KMS-11 (cell line): Measurements from ENCODE around the gene PER1.

Source experiments
- H2AFZ ChIP-seq: fragments of 200-600 bp; sonication (generic); 2 replicates; pipeline ENCODE4 v1.6.1; 2016; ENCODE audit warnings: antibody characterized with exemption, mixed run types, low read depth
- H3K27ac ChIP-seq: fragments of 200-600 bp; sonication (generic); 2 replicates; pipeline ENCODE4 v1.6.1; 2016; ENCODE audit warnings: mild to moderate bottlenecking, mixed run types
- H3K27me3 ChIP-seq: fragments of 200-600 bp; sonication (generic); 2 replicates; pipeline ENCODE4 v1.6.1; 2017; ENCODE audit warnings: mild to moderate bottlenecking, low read depth, mixed run types, moderate library complexity; ENCODE audit not compliant: insufficient read depth
- H3K36me3 ChIP-seq: fragments of 200-600 bp; sonication (generic); 2 replicates; pipeline ENCODE4 v1.6.1; 2017; ENCODE audit warnings: mild to moderate bottlenecking, mixed run types; ENCODE audit not compliant: insufficient read depth
- H3K4me1 ChIP-seq: fragments of 200-600 bp; sonication (generic); 2 replicates; pipeline ENCODE4 v1.6.1; 2016; ENCODE audit warnings: mild to moderate bottlenecking, low read depth, mixed run types; ENCODE audit not compliant: poor library complexity, severe bottlenecking
- H3K4me2 ChIP-seq: fragments of 200-600 bp; sonication (generic); 2 replicates; pipeline ENCODE4 v1.7.0; 2016; ENCODE audit warnings: mild to moderate bottlenecking, mixed run types
- H3K4me3 ChIP-seq: fragments of 200-600 bp; sonication (generic); IDR thresholded peaks from 2 replicates; pipeline ENCODE4 v1.6.1; 2017; ENCODE audit warnings: low read depth, low read length, mixed read lengths; ENCODE audit not compliant: insufficient read depth
- H3K79me2 ChIP-seq: fragments of 200-600 bp; sonication (generic); 2 replicates; pipeline ENCODE4 v1.6.1; 2016; ENCODE audit warnings: low read depth, mixed run types; ENCODE audit not compliant: insufficient read depth
- H3K9ac ChIP-seq: fragments of 200-600 bp; sonication (generic); 2 replicates; pipeline ENCODE4 v1.6.1; 2016; ENCODE audit warnings: mild to moderate bottlenecking, mixed run types
- H4K20me1 ChIP-seq: fragments of 200-600 bp; sonication (generic); 2 replicates; pipeline ENCODE4 v1.6.1; 2016; ENCODE audit warnings: mild to moderate bottlenecking, mixed run types; ENCODE audit not compliant: insufficient read depth
- TF ChIP-seq, protein P1 (sequence below): fragments of 200-600 bp; sonication (generic); conservative IDR thresholded peaks from 2 replicates; pipeline ENCODE4 v1.6.1; 2017; ENCODE audit warnings: low read depth, mild to moderate bottlenecking, antibody characterized with exemption, low read length, moderate library complexity, mixed read lengths

The PER1 gene

DNA sequence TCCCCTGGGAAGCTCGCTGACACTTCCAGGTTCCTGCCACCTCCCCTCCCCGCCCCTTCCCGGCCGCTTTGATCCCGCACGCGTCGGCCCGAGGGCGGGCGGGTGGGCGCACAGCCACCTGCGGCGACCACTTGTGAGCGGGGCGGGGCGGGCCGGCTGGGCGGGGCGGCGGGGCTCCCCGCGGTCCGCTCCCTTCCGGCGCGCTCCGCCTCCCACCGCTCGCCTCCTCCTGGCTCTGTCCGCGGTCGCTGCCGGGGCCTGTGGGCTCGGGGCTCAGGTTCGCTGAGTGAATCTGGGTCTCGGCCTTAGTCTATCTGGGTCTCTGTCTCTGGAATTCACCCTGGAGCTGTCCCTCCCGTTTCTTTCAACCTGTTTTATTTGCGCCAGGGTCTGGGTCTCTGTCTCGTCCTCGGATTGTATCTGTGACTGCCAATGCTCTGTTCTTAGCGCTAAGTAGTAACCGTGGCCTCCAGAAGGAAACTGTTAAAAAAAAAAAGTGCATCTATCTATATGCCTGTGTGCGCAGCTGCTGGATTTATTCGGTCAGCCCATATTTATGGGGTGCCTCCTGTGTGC is 25.6 kb downstream of the PER1 start:
- no peak overlapping the region for H3K27ac ChIP-seq
- peak overlapping the region; percentile 36; the same call in 1 of the 2 replicates for H3K4me2 ChIP-seq
- H3K4me1 ChIP-seq, result no peaks in the 10 kb centered on the region
- no peaks in the 10 kb centered on the region for H3K27me3 ChIP-seq
- peak overlapping the region; percentile 6; the same call in 1 of the 2 replicates for H2AFZ ChIP-seq
- H3K79me2 ChIP-seq, result no peaks in the 10 kb centered on the region
- no peaks in the 10 kb centered on the region for H4K20me1 ChIP-seq
- TF ChIP-seq, protein P1, sequence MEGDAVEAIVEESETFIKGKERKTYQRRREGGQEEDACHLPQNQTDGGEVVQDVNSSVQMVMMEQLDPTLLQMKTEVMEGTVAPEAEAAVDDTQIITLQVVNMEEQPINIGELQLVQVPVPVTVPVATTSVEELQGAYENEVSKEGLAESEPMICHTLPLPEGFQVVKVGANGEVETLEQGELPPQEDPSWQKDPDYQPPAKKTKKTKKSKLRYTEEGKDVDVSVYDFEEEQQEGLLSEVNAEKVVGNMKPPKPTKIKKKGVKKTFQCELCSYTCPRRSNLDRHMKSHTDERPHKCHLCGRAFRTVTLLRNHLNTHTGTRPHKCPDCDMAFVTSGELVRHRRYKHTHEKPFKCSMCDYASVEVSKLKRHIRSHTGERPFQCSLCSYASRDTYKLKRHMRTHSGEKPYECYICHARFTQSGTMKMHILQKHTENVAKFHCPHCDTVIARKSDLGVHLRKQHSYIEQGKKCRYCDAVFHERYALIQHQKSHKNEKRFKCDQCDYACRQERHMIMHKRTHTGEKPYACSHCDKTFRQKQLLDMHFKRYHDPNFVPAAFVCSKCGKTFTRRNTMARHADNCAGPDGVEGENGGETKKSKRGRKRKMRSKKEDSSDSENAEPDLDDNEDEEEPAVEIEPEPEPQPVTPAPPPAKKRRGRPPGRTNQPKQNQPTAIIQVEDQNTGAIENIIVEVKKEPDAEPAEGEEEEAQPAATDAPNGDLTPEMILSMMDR, result no peak
- H3K36me3 ChIP-seq, result no peaks in the 10 kb centered on the region
- no peak overlapping the region for H3K4me3 ChIP-seq
- H3K9ac ChIP-seq, result no peak overlapping the region

DNA sequence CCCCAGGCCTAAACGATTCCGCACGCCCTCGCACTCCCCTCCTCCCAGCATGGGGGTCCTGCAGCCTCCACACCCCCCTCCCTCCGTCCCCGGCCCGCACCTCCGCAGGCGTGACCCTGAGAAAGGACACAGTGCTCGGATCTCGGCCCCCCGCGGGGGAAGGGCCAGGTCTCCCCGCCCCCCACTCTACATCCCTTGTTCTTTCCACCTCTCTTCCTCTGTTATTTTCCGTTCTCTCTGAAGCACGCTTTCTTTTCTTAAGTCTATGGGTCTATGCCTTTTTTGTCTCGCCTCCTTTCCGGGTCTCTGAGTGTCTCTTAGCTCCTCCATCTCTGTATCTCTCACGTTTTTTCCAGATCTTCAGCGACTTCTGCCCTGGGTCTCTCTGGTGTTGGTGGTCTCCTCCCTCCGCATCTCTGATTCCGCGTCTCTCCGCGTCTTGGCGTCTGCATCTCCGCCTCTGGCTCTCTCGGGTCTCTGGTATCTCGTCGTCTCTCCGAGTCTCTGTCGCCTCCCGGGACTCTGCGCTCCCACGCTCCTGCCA is 26.2 kb downstream of the PER1 start:
- H3K4me1 ChIP-seq, result no peaks in the 10 kb centered on the region
- TF ChIP-seq, protein P1, result no peak
- no peaks in the 10 kb centered on the region for H4K20me1 ChIP-seq
- H3K27ac ChIP-seq, result no peak overlapping the region
- H2AFZ ChIP-seq, result peak overlapping the region; percentile 30; the same call in 1 of the 2 replicates
- H3K4me2 ChIP-seq, result no peak overlapping the region
- no peaks in the 10 kb centered on the region for H3K79me2 ChIP-seq
- H3K36me3 ChIP-seq, result no peaks in the 10 kb centered on the region
- no peaks in the 10 kb centered on the region for H3K27me3 ChIP-seq
- no peak overlapping the region for H3K9ac ChIP-seq
- no peak overlapping the region for H3K4me3 ChIP-seq

DNA sequence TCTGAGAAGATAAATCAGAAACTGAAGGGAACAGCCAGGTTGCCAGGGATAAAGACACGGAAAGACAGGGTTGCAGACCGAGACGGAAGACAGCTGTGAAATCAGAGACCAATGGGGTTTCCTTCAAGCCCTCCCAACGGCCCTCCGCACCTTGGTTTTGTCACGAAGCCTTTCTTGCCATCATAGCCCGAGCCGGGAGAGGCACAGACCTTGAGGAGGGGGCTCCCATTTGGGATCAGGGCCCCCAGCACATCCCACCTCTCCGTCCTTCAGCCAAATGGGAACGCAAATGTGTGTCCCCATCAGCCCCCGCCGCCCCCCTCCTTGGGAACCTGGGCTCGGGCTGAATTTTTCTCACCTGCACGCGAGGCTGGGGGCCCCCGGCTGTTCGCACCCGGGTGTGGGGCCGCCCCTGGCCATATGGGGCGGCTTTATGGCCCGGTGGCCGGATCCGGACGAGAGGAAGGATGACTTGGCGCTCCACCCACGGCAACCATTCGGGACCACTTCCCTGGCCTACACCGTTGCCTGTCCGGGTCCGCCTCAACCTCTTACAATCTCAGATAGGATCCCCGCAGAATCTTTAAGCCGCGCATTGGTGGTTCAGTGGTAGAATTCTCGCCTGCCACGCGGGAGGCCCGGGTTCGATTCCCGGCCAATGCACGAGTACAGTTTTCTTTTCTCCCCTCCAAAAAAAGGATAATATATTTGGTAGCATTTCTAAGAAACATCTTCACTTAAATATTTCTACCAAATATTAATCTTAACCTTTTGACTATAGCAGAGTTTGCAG is 26.9 kb downstream of the PER1 start:
- H3K4me1 ChIP-seq, result no peaks in the 10 kb centered on the region
- H3K79me2 ChIP-seq, result no peaks in the 10 kb centered on the region
- H2AFZ ChIP-seq, result peak overlapping the region; percentile 30; the same call in 1 of the 2 replicates
- TF ChIP-seq, protein P1, result no peak
- H3K4me2 ChIP-seq, result peak overlapping the region; percentile 48; the same call in 1 of the 2 replicates
- no peaks in the 10 kb centered on the region for H3K27me3 ChIP-seq
- no peak overlapping the region for H3K4me3 ChIP-seq
- no peaks in the 10 kb centered on the region for H4K20me1 ChIP-seq
- H3K27ac ChIP-seq, result no peak overlapping the region
- H3K36me3 ChIP-seq, result no peaks in the 10 kb centered on the region
- no peak overlapping the region for H3K9ac ChIP-seq

DNA sequence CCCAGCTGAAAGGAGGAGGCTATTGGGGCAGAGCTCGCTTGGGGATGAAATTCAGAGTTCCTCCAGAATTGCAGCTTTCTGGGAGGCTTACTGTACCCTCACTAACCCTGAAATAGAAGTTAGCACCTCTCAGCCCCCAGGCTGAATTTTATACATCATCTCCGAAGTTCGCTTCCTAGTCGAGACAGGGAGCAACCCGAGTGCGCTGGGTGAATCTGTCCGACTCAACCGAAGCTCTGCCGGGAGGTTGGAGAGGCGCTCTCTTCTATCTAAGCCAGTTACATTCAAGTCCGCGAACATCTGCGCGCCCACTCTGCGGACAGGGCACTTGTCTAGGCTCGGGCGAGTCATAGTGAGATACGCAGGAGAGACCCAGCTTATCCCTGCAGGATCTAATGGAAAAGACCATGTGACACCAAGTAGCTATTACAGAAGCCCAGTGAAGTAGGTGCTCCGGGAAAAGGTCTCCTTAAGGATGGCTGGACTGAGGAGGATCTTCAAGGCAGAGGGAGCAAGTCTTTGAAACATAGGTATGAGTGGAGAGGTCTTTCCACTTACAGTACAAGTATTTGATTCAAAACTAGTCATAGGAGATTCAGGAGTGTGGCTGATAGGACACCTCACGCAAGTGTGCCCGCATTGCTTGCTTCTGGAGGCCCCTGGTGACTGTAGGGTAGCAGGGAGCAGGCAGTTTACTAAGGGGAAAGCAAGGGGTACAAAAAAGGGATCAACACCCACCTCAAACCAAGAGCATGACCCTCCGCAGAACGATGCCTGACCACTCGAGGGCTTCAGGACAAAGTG is 27.7 kb downstream of the PER1 start:
- TF ChIP-seq, protein P1, result no peak
- Histone ChIP-seq H3K4me1 (no peaks in the 10 kb centered on the region), H3K79me2 (no peaks in the 10 kb centered on the region), H3K9ac (no peak overlapping the region), H3K4me2 (peak overlapping the region; percentile 48; the same call in 1 of the 2 replicates), H3K27me3 (no peaks in the 10 kb centered on the region), H4K20me1 (no peaks in the 10 kb centered on the region), H3K27ac (no peak overlapping the region), H3K36me3 (no peaks in the 10 kb centered on the region), H2AFZ (peak overlapping the region; percentile 6; the same call in 1 of the 2 replicates), H3K4me3 (no peak overlapping the region)
